ENCODE data around the gene ZNF771. TPM values are rescaled to one million over a fixed set of nuclear protein-coding genes. Genes with fewer than 3 reads are reported as not detected.
A peak's percentile ranks its signal among the peaks of the same experiment; 100 is the strongest.

Gene ZNF771
- total RNA-seq, 4 donors from 2014 or later: 20.1 to 25.3 (median 22.7) TPM

DNA sequence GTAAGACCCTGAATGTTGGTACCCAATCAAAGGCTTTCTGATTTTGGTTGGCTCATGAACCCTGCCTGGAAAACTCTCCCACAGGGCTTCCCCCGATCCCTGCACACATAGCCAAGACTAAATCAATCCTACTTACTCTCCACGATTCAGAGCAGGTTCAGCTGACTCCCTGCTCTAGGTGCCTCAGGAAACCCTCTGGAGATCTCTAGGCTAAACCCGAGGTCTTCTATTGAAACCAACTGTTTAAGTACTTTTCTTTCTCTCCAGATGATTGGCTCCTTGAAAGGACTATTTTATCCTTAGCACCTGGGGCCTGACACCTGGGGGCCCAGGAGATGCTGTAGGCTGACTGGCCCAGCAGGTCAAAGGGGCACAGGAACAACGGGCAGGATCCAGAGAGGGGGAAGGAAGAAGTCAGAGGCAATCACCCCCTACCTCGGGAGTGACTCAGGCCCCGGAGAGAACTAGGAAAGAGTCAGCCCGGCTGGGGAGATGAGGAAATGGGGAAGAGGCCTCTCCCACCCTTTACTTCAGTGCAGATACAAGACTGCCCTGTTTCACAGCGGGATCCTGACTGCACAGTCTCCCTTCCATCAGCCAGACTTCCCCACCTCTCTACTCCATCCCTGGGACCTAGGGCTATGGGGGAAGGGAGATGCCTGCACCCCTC lies 39.1 kb upstream of the ZNF771 start:
- H3K27me3 ChIP-seq: no peaks in the 10 kb centered on the region
- no peaks in the 10 kb centered on the region for H3K9me3 ChIP-seq
- peak overlapping the region; percentile 81 to 94 (median 86) for H3K27ac ChIP-seq (replicated peaks in 1 of 4)
- H3K4me3 ChIP-seq: peak overlapping the region; percentile 87 to 96 (median 92)
- no peak for DNase-seq (ENCODE audit: extremely low spot score)
- peaks cover 37 to 55% (median 53%) of the 10 kb centered on the region in 4 donors for H3K4me1 ChIP-seq
- H3K36me3 ChIP-seq: peaks cover 10 to 33% (median 22%) of the 10 kb centered on the region in 4 donors
- intact Hi-C loops (cut with DNase I): no loop called here
- TF ChIP-seq POLR2AphosphoS5 (IDR thresholded peaks at IDR 0.05) (no peak), CTCF (IDR thresholded peaks at IDR 0.05) (no peak), EP300 (IDR thresholded peaks at IDR 0.05) (no peak), POLR2A (IDR thresholded peaks at IDR 0.05; ENCODE audit: low read depth) (no peak)
- 3% methylated on average over 8 of the region's 8 CpGs for WGBS

- H3K4me1 ChIP-seq: peaks cover 37 to 55% (median 53%) of the 10 kb centered on the region in 4 donors
- DNase-seq (ENCODE audit: extremely low spot score): no peak
- H3K4me3 ChIP-seq: peak overlapping the region; percentile 87 to 96 (median 92)
- H3K9me3 ChIP-seq: no peaks in the 10 kb centered on the region
- intact Hi-C loops (cut with DNase I): no loop called here
- no peaks in the 10 kb centered on the region for H3K27me3 ChIP-seq
- H3K36me3 ChIP-seq: peaks cover 10 to 29% (median 20%) of the 10 kb centered on the region in 4 donors
- no peak for TF ChIP-seq POLR2A (IDR thresholded peaks at IDR 0.05; ENCODE audit: low read depth)
- no peak for TF ChIP-seq EP300 (IDR thresholded peaks at IDR 0.05)
- TF ChIP-seq POLR2AphosphoS5 (IDR thresholded peaks at IDR 0.05): no peak
- no peak for TF ChIP-seq CTCF (IDR thresholded peaks at IDR 0.05)
- peak overlapping the region; percentile 81 to 94 (median 86) for H3K27ac ChIP-seq (replicated peaks in 1 of 4)
- WGBS: 3% methylated on average over 4 of the region's 4 CpGs
Observed at GRCh38 chr16:30368792-30369090, 38.7 kb upstream of the ZNF771 start.

- peak overlapping the region; percentile 87 to 96 (median 92) for H3K4me3 ChIP-seq
- TF ChIP-seq POLR2AphosphoS5 (IDR thresholded peaks at IDR 0.05): no peak
- TF ChIP-seq CTCF (IDR thresholded peaks at IDR 0.05): no peak
- no peak for TF ChIP-seq EP300 (IDR thresholded peaks at IDR 0.05)
- TF ChIP-seq POLR2A (IDR thresholded peaks at IDR 0.05; ENCODE audit: low read depth): no peak
- peak overlapping the region; percentile 81 to 94 (median 86) for H3K27ac ChIP-seq (replicated peaks in 1 of 4)
- 0% methylated on average over 19 of the region's 45 CpGs for WGBS
- no peak for DNase-seq (ENCODE audit: extremely low spot score)
- no peaks in the 10 kb centered on the region for H3K27me3 ChIP-seq
- intact Hi-C loops (cut with DNase I): no loop called here
- no peaks in the 10 kb centered on the region for H3K9me3 ChIP-seq
- peaks cover 5 to 24% (median 16%) of the 10 kb centered on the region in 4 donors for H3K36me3 ChIP-seq
- H3K4me1 ChIP-seq: peaks cover 37 to 55% (median 53%) of the 10 kb centered on the region in 4 donors
Observed at GRCh38 chr16:30369091-30369937, 38.1 kb upstream of the ZNF771 start.

DNA sequence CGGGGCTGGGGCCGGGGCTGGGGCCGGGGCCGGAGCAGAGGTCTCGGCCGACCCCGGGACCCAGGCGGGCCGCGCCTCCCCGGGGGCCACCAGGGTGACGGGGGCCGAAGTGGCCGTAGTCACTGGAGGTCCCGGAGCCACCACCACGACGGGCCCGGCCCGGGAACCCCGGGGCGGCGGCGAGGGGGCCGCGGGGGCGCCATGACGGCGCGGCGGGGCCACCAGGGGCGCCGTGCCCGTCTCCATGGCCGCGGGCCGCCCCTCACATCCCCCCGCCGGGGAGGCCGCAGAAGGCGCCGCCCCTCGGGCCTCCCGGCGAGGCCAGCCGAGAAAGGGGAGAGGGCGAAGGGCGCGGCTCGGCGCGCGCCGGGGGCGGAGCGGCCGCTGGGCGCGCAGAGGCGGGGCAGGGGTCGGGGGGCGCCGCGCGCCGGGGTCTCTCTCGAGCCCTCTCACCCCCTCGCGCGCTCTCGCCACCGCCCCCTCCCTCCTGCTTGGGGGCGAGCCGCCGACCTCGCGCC lies 37.4 kb upstream of the ZNF771 start:
- Histone ChIP-seq H3K9me3 (no peaks in the 10 kb centered on the region), H3K4me3 (peak overlapping the region; percentile 87 to 96 (median 92)), H3K27me3 (no peaks in the 10 kb centered on the region), H3K4me1 (peaks cover 37 to 54% (median 52%) of the 10 kb centered on the region in 4 donors), H3K27ac (replicated peaks in 1 of 4) (peak overlapping the region; percentile 81 to 94 (median 86)), H3K36me3 (peaks cover 0 to 17% (median 10%) of the 10 kb centered on the region in 4 donors)
- 0% methylated on average over 4 of the region's 76 CpGs for WGBS
- DNase-seq (ENCODE audit: extremely low spot score): no peak
- intact Hi-C loops (cut with DNase I): no loop called here
- TF ChIP-seq POLR2AphosphoS5 (IDR thresholded peaks at IDR 0.05) (peak in 1 of 2 donors; percentile 89), EP300 (IDR thresholded peaks at IDR 0.05) (no peak), POLR2A (IDR thresholded peaks at IDR 0.05; ENCODE audit: low read depth) (peak; percentile 52), CTCF (IDR thresholded peaks at IDR 0.05) (no peak)
